HL-60 (cell line): ENCODE measurements around the gene PTS.

Experiments
- CTCF ChIP-seq: IDR thresholded peaks from one replicate; pipeline ENCODE4 v1.5.1; 2011; ENCODE audit warnings: low read length, control low read depth, inconsistent platforms; ENCODE audit not compliant: insufficient read depth
- POLR2AphosphoS5 ChIP-seq: IDR thresholded peaks from 2 replicates; pipeline ENCODE4 v1.6.1; 2012; ENCODE audit warnings: low read depth
- SPI1 ChIP-seq: IDR thresholded peaks from 2 replicates; pipeline ENCODE4 v1.6.1; 2012; ENCODE audit warnings: low read depth, mild to moderate bottlenecking, borderline replicate concordance
- TF ChIP-seq, protein P1 (sequence below): IDR thresholded peaks from 2 replicates; pipeline ENCODE4 v1.6.1; 2012; ENCODE audit warnings: low read depth; ENCODE audit not compliant: insufficient replicate concordance

GRCh38 chr11:112266410-112266778 is 40.2 kb downstream of the PTS start:
- TF ChIP-seq POLR2AphosphoS5: no peak
- TF ChIP-seq CTCF: no peak
- TF ChIP-seq SPI1: no peak
- TF ChIP-seq, protein P1, sequence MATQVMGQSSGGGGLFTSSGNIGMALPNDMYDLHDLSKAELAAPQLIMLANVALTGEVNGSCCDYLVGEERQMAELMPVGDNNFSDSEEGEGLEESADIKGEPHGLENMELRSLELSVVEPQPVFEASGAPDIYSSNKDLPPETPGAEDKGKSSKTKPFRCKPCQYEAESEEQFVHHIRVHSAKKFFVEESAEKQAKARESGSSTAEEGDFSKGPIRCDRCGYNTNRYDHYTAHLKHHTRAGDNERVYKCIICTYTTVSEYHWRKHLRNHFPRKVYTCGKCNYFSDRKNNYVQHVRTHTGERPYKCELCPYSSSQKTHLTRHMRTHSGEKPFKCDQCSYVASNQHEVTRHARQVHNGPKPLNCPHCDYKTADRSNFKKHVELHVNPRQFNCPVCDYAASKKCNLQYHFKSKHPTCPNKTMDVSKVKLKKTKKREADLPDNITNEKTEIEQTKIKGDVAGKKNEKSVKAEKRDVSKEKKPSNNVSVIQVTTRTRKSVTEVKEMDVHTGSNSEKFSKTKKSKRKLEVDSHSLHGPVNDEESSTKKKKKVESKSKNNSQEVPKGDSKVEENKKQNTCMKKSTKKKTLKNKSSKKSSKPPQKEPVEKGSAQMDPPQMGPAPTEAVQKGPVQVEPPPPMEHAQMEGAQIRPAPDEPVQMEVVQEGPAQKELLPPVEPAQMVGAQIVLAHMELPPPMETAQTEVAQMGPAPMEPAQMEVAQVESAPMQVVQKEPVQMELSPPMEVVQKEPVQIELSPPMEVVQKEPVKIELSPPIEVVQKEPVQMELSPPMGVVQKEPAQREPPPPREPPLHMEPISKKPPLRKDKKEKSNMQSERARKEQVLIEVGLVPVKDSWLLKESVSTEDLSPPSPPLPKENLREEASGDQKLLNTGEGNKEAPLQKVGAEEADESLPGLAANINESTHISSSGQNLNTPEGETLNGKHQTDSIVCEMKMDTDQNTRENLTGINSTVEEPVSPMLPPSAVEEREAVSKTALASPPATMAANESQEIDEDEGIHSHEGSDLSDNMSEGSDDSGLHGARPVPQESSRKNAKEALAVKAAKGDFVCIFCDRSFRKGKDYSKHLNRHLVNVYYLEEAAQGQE: no peak
